Measurements from ENCODE around the gene UXS1.

DNA sequence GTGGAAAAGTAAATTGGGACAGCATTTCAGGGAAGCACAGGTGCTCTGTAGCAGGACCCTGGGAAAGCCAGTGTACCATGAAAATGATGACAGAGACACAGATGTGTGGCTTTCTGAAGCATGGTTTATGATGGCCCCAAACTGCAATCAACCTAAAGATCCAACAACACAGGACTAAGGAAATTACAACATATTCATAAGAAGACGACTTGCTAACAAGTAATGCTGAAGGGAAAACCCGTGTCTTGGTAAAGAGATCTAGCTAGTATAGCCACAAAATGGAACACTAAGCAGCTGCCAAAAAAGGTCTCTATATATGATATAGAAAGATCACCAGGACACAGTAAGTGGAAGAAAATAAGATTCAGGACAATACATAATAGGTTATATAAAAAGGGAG, 53.2 kb downstream of the UXS1 start:
- TF ChIP-seq, protein P1, sequence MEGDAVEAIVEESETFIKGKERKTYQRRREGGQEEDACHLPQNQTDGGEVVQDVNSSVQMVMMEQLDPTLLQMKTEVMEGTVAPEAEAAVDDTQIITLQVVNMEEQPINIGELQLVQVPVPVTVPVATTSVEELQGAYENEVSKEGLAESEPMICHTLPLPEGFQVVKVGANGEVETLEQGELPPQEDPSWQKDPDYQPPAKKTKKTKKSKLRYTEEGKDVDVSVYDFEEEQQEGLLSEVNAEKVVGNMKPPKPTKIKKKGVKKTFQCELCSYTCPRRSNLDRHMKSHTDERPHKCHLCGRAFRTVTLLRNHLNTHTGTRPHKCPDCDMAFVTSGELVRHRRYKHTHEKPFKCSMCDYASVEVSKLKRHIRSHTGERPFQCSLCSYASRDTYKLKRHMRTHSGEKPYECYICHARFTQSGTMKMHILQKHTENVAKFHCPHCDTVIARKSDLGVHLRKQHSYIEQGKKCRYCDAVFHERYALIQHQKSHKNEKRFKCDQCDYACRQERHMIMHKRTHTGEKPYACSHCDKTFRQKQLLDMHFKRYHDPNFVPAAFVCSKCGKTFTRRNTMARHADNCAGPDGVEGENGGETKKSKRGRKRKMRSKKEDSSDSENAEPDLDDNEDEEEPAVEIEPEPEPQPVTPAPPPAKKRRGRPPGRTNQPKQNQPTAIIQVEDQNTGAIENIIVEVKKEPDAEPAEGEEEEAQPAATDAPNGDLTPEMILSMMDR (conservative IDR thresholded peaks at IDR 0.05 in 1 of 2, IDR thresholded peaks at IDR 0.05 in 1 of 2; ENCODE audit: extremely low read depth in 1 of 2, insufficient read depth in 1 of 2, low read depth in 1 of 2, low read length in 2 of 2) = no peak
- no peak for TF ChIP-seq EZH2 (IDR thresholded peaks at IDR 0.05; ENCODE audit: borderline replicate concordance, low read length)

Data from mammary epithelial cell (primary cell).